ENCODE data around the gene PRSS23. TPM values are rescaled to one million over a fixed set of nuclear protein-coding genes. Genes with fewer than 3 reads are reported as not detected.

Gene PRSS23
- polyA plus RNA-seq, 1 donor from 2014 or later, result 3.6 TPM

- TF ChIP-seq RAD21 (conservative IDR thresholded peaks at IDR 0.05) (no peak), SMC3 (conservative IDR thresholded peaks at IDR 0.05; ENCODE audit: poor library complexity) (no peak), EP300 (conservative IDR thresholded peaks at IDR 0.05; ENCODE audit: poor library complexity, severe bottlenecking) (no peak), EZH2 (IDR thresholded peaks at IDR 0.05; ENCODE audit: borderline replicate concordance, insufficient read depth, low read length, poor library complexity, severe bottlenecking) (no peak), POLR2AphosphoS5 (IDR thresholded peaks at IDR 0.05) (no peak), TAF1 (IDR thresholded peaks at IDR 0.05; ENCODE audit: low read depth) (no peak), MXI1 (conservative IDR thresholded peaks at IDR 0.05; ENCODE audit: poor library complexity, severe bottlenecking) (no peak)
- TF ChIP-seq, protein P1, sequence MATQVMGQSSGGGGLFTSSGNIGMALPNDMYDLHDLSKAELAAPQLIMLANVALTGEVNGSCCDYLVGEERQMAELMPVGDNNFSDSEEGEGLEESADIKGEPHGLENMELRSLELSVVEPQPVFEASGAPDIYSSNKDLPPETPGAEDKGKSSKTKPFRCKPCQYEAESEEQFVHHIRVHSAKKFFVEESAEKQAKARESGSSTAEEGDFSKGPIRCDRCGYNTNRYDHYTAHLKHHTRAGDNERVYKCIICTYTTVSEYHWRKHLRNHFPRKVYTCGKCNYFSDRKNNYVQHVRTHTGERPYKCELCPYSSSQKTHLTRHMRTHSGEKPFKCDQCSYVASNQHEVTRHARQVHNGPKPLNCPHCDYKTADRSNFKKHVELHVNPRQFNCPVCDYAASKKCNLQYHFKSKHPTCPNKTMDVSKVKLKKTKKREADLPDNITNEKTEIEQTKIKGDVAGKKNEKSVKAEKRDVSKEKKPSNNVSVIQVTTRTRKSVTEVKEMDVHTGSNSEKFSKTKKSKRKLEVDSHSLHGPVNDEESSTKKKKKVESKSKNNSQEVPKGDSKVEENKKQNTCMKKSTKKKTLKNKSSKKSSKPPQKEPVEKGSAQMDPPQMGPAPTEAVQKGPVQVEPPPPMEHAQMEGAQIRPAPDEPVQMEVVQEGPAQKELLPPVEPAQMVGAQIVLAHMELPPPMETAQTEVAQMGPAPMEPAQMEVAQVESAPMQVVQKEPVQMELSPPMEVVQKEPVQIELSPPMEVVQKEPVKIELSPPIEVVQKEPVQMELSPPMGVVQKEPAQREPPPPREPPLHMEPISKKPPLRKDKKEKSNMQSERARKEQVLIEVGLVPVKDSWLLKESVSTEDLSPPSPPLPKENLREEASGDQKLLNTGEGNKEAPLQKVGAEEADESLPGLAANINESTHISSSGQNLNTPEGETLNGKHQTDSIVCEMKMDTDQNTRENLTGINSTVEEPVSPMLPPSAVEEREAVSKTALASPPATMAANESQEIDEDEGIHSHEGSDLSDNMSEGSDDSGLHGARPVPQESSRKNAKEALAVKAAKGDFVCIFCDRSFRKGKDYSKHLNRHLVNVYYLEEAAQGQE (IDR thresholded peaks at IDR 0.05; ENCODE audit: borderline replicate concordance), result no peak
- Histone ChIP-seq H3K27ac (ENCODE audit: low read length) (no peak overlapping the region), H2AFZ (ENCODE audit: low read depth, low read length) (no peak overlapping the region), H3K9ac (ENCODE audit: low read length) (no peak overlapping the region), H3K27me3 (ENCODE audit: insufficient read depth, low read depth, low read length) (no peaks in the 10 kb centered on the region), H3K4me3 (ENCODE audit: low read length) (no peak overlapping the region), H3K4me2 (ENCODE audit: low read length) (no peak overlapping the region), H3K79me2 (replicated peaks; ENCODE audit: insufficient read depth, low read length) (no peaks in the 10 kb centered on the region), H3K9me3 (ENCODE audit: low read length) (no peaks in the 10 kb centered on the region), H3K36me3 (ENCODE audit: insufficient read depth, low read length) (no peaks in the 10 kb centered on the region), H4K20me1 (ENCODE audit: insufficient read depth) (no peaks in the 10 kb centered on the region), H3F3A (ENCODE audit: insufficient read depth, low read length, poor library complexity, severe bottlenecking) (no peaks in the 10 kb centered on the region), H3K9me2 (ENCODE audit: insufficient read depth, low read length) (no peaks in the 10 kb centered on the region)
Observed at GRCh38 chr11:86787018-86787536, 13.3 kb upstream of the PRSS23 start.

- TF ChIP-seq EP300 (conservative IDR thresholded peaks at IDR 0.05; ENCODE audit: poor library complexity, severe bottlenecking) (no peak), MXI1 (conservative IDR thresholded peaks at IDR 0.05; ENCODE audit: poor library complexity, severe bottlenecking) (no peak), CTCF (IDR thresholded peaks at IDR 0.05; ENCODE audit: poor library complexity, severe bottlenecking) (no peak)
Observed at GRCh38 chr11:86787656-86788055, 12.7 kb upstream of the PRSS23 start.

More at GRCh38 chr11:86787656-86788055, 12.7 kb upstream of the PRSS23 start:
- Histone ChIP-seq H3K4me2 (ENCODE audit: low read length) (no peak overlapping the region), H3K27me3 (ENCODE audit: insufficient read depth, low read depth, low read length) (no peaks in the 10 kb centered on the region), H3K79me2 (replicated peaks; ENCODE audit: insufficient read depth, low read length) (no peaks in the 10 kb centered on the region), H3K27ac (ENCODE audit: low read length) (no peak overlapping the region), H3K36me3 (ENCODE audit: insufficient read depth, low read length) (no peaks in the 10 kb centered on the region), H3K4me3 (ENCODE audit: low read length) (no peak overlapping the region), H3K9me3 (ENCODE audit: low read length) (no peaks in the 10 kb centered on the region), H3K9me2 (ENCODE audit: insufficient read depth, low read length) (no peaks in the 10 kb centered on the region), H2AFZ (ENCODE audit: low read depth, low read length) (no peak overlapping the region), H4K20me1 (ENCODE audit: insufficient read depth) (no peaks in the 10 kb centered on the region), H3F3A (ENCODE audit: insufficient read depth, low read length, poor library complexity, severe bottlenecking) (no peaks in the 10 kb centered on the region), H3K9ac (ENCODE audit: low read length) (no peak overlapping the region)

Measured in neural cell (in vitro differentiated cells).